MM.1S (cell line): ENCODE data around the gene ALDH3B1.

ENCODE experiments used
- DNase-seq: peaks from one replicate; pipeline ENCODE4 v3.0.0-alpha.2; 2015
- H2AFZ ChIP-seq: fragments of 300-600 bp; sonication (generic); 2 replicates; pipeline ENCODE4 v1.6.0; 2016; ENCODE audit warnings: antibody characterized with exemption, low read length
- H3F3A ChIP-seq: fragments of 300-600 bp; sonication (generic); 2 replicates; pipeline ENCODE4 v1.6.1; 2016; ENCODE audit warnings: mild to moderate bottlenecking, antibody characterized with exemption, low read length, moderate library complexity, mixed read lengths; ENCODE audit not compliant: insufficient read depth
- H3K27ac ChIP-seq: fragments of 300-600 bp; sonication (generic); 2 replicates; pipeline ENCODE4 v1.5.1; 2016; ENCODE audit warnings: mild to moderate bottlenecking, low read length
- H3K27me3 ChIP-seq: fragments of 300-600 bp; sonication (generic); replicated peaks from 2 replicates; pipeline ENCODE4 v1.6.0; 2016; ENCODE audit warnings: low read length; ENCODE audit not compliant: insufficient read depth
- H3K36me3 ChIP-seq: fragments of 300-600 bp; sonication (generic); replicated peaks from 2 replicates; pipeline ENCODE4 v1.6.1; 2016; ENCODE audit warnings: mild to moderate bottlenecking, low read length, mixed read lengths; ENCODE audit not compliant: insufficient read depth
- H3K4me1 ChIP-seq: fragments of 300-600 bp; sonication (generic); 2 replicates; pipeline ENCODE4 v1.6.1; 2016; ENCODE audit warnings: low read length, mixed read lengths
- H3K4me2 ChIP-seq: fragments of 300-600 bp; sonication (generic); 2 replicates; pipeline ENCODE4 v1.6.0; 2016; ENCODE audit warnings: low read depth, low read length
- H3K4me3 ChIP-seq: fragments of 300-600 bp; sonication (generic); 2 replicates; pipeline ENCODE4 v1.5.1; 2016; ENCODE audit warnings: low read length, mixed read lengths
- H3K79me2 ChIP-seq: fragments of 300-600 bp; sonication (generic); 2 replicates; pipeline ENCODE4 v1.6.1; 2016; ENCODE audit warnings: mixed run types, low read length, mixed read lengths
- H3K9ac ChIP-seq: fragments of 300-600 bp; sonication (generic); 2 replicates; pipeline ENCODE4 v1.6.1; 2016; ENCODE audit warnings: low read length, mixed read lengths
- H3K9me2 ChIP-seq: fragments of 300-600 bp; sonication (generic); replicated peaks from 2 replicates; pipeline ENCODE4 v1.6.1; 2016; ENCODE audit warnings: mild to moderate bottlenecking, low read length, mixed read lengths; ENCODE audit not compliant: insufficient read depth
- H3K9me3 ChIP-seq: fragments of 300-600 bp; sonication (generic); replicated peaks from 2 replicates; pipeline ENCODE4 v1.6.1; 2016; ENCODE audit warnings: mild to moderate bottlenecking, low read length, mixed read lengths; ENCODE audit not compliant: insufficient read depth
- H4K20me1 ChIP-seq: fragments of 300-600 bp; sonication (generic); 2 replicates; pipeline ENCODE4 v1.6.1; 2016; ENCODE audit warnings: mild to moderate bottlenecking, low read length, moderate library complexity, mixed read lengths; ENCODE audit not compliant: insufficient read depth
- EZH2 ChIP-seq: fragments of 300-600 bp; sonication (generic); optimal IDR thresholded peaks from 2 replicates; pipeline ENCODE3; 2017; ENCODE audit warnings: low read depth, mild to moderate bottlenecking, antibody characterized with exemption, low read length, mixed read lengths
- EZH2phosphoT487 ChIP-seq: fragments of 300-600 bp; sonication (generic); IDR thresholded peaks from 2 replicates; pipeline ENCODE4 v1.6.1; 2018; ENCODE audit warnings: antibody characterized with exemption, low read length
- TF ChIP-seq, protein P1 (sequence below): fragments of 300-600 bp; sonication (generic); IDR thresholded peaks from 2 replicates; pipeline ENCODE4 v1.5.1; 2016; ENCODE audit warnings: antibody characterized with exemption, low read length, mixed read lengths

Gene ALDH3B1

DNA sequence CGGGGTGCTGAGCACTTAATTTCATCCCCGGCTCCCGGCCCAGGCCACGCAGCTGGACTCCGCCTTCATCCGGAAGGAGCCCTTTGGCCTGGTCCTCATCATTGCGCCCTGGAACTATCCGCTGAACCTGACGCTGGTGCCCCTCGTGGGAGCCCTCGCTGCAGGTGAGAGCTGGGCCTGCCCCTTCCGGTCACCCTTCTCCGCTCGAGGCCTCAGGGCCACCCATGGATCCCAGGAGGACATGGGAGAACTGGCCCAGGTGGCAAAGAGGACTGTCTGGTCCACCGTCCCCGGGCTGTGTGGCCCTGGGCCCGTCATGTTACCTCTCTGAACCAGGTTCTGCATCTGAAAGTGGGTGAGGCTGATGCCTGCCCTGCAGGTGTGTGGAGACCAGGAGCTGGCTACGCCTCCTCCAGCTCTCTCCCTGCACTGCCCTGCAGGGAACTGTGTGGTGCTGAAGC lies 8.6 kb downstream of the ALDH3B1 start:
- no peaks in the 10 kb centered on the region for H4K20me1 ChIP-seq
- no peaks in the 10 kb centered on the region for H3K79me2 ChIP-seq
- H3K9ac ChIP-seq: no peak overlapping the region
- H2AFZ ChIP-seq: no peak overlapping the region
- H3K27me3 ChIP-seq: no peaks in the 10 kb centered on the region
- H3K4me2 ChIP-seq: no peak overlapping the region
- no peak overlapping the region for H3K4me3 ChIP-seq
- peaks cover 3% of the 10 kb centered on the region; the same call in 1 of the 2 replicates for H3F3A ChIP-seq
- H3K4me1 ChIP-seq: peaks cover 14% of the 10 kb centered on the region
- no peak overlapping the region for H3K27ac ChIP-seq
- H3K36me3 ChIP-seq: no peaks in the 10 kb centered on the region
- no peaks in the 10 kb centered on the region for H3K9me3 ChIP-seq
- H3K9me2 ChIP-seq: no peaks in the 10 kb centered on the region
- TF ChIP-seq, protein P1, sequence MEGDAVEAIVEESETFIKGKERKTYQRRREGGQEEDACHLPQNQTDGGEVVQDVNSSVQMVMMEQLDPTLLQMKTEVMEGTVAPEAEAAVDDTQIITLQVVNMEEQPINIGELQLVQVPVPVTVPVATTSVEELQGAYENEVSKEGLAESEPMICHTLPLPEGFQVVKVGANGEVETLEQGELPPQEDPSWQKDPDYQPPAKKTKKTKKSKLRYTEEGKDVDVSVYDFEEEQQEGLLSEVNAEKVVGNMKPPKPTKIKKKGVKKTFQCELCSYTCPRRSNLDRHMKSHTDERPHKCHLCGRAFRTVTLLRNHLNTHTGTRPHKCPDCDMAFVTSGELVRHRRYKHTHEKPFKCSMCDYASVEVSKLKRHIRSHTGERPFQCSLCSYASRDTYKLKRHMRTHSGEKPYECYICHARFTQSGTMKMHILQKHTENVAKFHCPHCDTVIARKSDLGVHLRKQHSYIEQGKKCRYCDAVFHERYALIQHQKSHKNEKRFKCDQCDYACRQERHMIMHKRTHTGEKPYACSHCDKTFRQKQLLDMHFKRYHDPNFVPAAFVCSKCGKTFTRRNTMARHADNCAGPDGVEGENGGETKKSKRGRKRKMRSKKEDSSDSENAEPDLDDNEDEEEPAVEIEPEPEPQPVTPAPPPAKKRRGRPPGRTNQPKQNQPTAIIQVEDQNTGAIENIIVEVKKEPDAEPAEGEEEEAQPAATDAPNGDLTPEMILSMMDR: no peak
- TF ChIP-seq EZH2 (no peak), EZH2phosphoT487 (no peak)
- no peak for DNase-seq

DNA sequence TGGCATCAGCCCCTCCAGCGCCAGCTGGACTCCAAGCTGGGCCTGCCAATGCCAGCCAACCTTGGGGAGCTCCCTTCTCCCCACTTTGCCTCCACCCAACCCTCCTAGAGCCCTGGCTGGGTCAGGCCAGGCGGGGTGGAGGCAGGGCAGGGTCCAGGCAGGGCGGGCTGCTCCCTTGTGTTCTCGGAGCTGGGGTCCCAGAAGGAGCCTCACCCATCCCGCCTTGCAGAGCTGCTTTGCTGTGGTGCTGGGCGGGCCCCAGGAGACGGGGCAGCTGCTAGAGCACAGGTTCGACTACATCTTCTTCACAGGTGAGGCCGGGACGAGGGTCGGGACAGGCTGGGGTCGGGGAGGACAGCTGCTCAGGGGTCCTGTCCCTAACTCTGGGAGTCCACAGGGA lies 9.4 kb downstream of the ALDH3B1 start:
- H3K4me3 ChIP-seq: no peak overlapping the region
- H4K20me1 ChIP-seq: no peaks in the 10 kb centered on the region
- no peaks in the 10 kb centered on the region for H3K27me3 ChIP-seq
- no peaks in the 10 kb centered on the region for H3K79me2 ChIP-seq
- no peak overlapping the region for H2AFZ ChIP-seq
- no peak overlapping the region for H3K4me2 ChIP-seq
- H3K9me3 ChIP-seq: no peaks in the 10 kb centered on the region
- H3K27ac ChIP-seq: no peak overlapping the region
- H3K9ac ChIP-seq: no peak overlapping the region
- no peaks in the 10 kb centered on the region for H3F3A ChIP-seq
- no peaks in the 10 kb centered on the region for H3K9me2 ChIP-seq
- TF ChIP-seq EZH2phosphoT487 (no peak), EZH2 (no peak)
- TF ChIP-seq, protein P1: no peak
- no peak for DNase-seq
- H3K4me1 ChIP-seq: peaks cover 9% of the 10 kb centered on the region
- no peaks in the 10 kb centered on the region for H3K36me3 ChIP-seq

DNA sequence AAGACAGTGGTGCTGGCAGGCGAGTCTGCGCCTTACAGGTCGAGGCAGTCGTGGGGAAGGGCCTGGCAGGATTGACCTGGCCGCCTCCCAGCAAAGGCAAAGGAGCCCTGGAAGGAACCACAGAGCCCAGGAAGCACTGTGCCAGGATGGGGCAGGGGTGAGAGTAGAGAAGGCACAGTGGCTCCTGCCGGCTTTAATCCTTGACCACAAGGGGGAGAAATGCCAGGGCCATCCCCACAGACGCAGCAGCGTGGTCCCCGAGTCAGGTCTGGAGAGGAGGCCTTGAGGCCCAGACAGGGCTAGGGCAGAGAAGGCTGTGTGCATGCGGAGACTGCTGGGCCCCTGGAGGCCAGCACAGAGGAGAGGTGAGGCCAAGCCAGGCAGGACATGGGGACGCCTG lies 10.4 kb downstream of the ALDH3B1 start:
- no peaks in the 10 kb centered on the region for H3K9me2 ChIP-seq
- no peaks in the 10 kb centered on the region for H3K36me3 ChIP-seq
- no peaks in the 10 kb centered on the region for H4K20me1 ChIP-seq
- no peak overlapping the region for H2AFZ ChIP-seq
- no peaks in the 10 kb centered on the region for H3K9me3 ChIP-seq
- H3K4me2 ChIP-seq: 0 out of 2 replicates have a peak overlapping the region, but pooled peaks have one; percentile 25
- H3K4me1 ChIP-seq: peaks cover 9% of the 10 kb centered on the region
- H3K4me3 ChIP-seq: no peak overlapping the region
- no peaks in the 10 kb centered on the region for H3K27me3 ChIP-seq
- TF ChIP-seq, protein P1: peak; percentile 36
- no peak for TF ChIP-seq EZH2
- H3F3A ChIP-seq: no peaks in the 10 kb centered on the region
- H3K27ac ChIP-seq: no peak overlapping the region
- no peaks in the 10 kb centered on the region for H3K79me2 ChIP-seq
- no peak for DNase-seq
- H3K9ac ChIP-seq: no peak overlapping the region
